ENCODE measurements around the gene FAM177A1.
"Not testable (repeated sequence)": the region's sequence is repeated elsewhere in the genome, so short reads cannot be mapped to it uniquely, and the experiment has no call there.

FAM177A1 gene

GRCh38 chr14:35052637-35053036 lies 6.6 kb downstream of the FAM177A1 start:
- no peak for DNase-seq (ENCODE audit: low read depth, low spot score)
- no peak overlapping the region for H3K27ac ChIP-seq

GRCh38 chr14:35061113-35061791 lies 15.2 kb downstream of the FAM177A1 start:
- not testable (repeated sequence) for DNase-seq (ENCODE audit: low read depth, low spot score)

GRCh38 chr14:35065731-35066130 lies 19.7 kb downstream of the FAM177A1 start:
- DNase-seq (ENCODE audit: low read depth, low spot score): not testable (repeated sequence)

More at GRCh38 chr14:35061113-35061791, 15.2 kb downstream of the FAM177A1 start:
- peak overlapping the region; percentile 70 for H3K27ac ChIP-seq

GRCh38 chr14:35068238-35069012 lies 22.4 kb downstream of the FAM177A1 start:
- no peak overlapping the region for H3K27ac ChIP-seq
- no peak for DNase-seq (ENCODE audit: low read depth, low spot score)

More at GRCh38 chr14:35065731-35066130, 19.7 kb downstream of the FAM177A1 start:
- not testable (repeated sequence) for H3K27ac ChIP-seq

GRCh38 chr14:35072226-35072625 lies 26.2 kb downstream of the FAM177A1 start:
- no peak overlapping the region for H3K27ac ChIP-seq
- no peak for DNase-seq (ENCODE audit: low read depth, low spot score)

GRCh38 chr14:35073486-35073885 lies 27.4 kb downstream of the FAM177A1 start:
- H3K27ac ChIP-seq: no peak overlapping the region
- no peak for DNase-seq (ENCODE audit: low read depth, low spot score)

- no peak overlapping the region for H3K27ac ChIP-seq
- no peak for DNase-seq (ENCODE audit: low read depth, low spot score)
Measured at GRCh38 chr14:35078082-35078481, 32.0 kb downstream of the FAM177A1 start.

- DNase-seq (ENCODE audit: low read depth, low spot score): no peak
Measured at GRCh38 chr14:35079742-35080141, 33.7 kb downstream of the FAM177A1 start.

GRCh38 chr14:35083530-35084150 lies 37.6 kb downstream of the FAM177A1 start:
- no peak for DNase-seq (ENCODE audit: low read depth, low spot score)

More at GRCh38 chr14:35079742-35080141, 33.7 kb downstream of the FAM177A1 start:
- H3K27ac ChIP-seq: no peak overlapping the region

GRCh38 chr14:35085441-35085840 lies 39.4 kb downstream of the FAM177A1 start:
- H3K27ac ChIP-seq: no peak overlapping the region
- no peak for DNase-seq (ENCODE audit: low read depth, low spot score)

More at GRCh38 chr14:35083530-35084150, 37.6 kb downstream of the FAM177A1 start:
- H3K27ac ChIP-seq: no peak overlapping the region

- DNase-seq (ENCODE audit: low read depth, low spot score): no peak
Measured at GRCh38 chr14:35088514-35088913, 42.4 kb downstream of the FAM177A1 start.

GRCh38 chr14:35094645-35095044 lies 48.6 kb downstream of the FAM177A1 start:
- not testable (repeated sequence) for DNase-seq (ENCODE audit: low read depth, low spot score)

More at GRCh38 chr14:35088514-35088913, 42.4 kb downstream of the FAM177A1 start:
- H3K27ac ChIP-seq: no peak overlapping the region

GRCh38 chr14:35107866-35108265 lies 61.8 kb downstream of the FAM177A1 start:
- no peak overlapping the region for H3K27ac ChIP-seq
- no peak for DNase-seq (ENCODE audit: low read depth, low spot score)

More at GRCh38 chr14:35094645-35095044, 48.6 kb downstream of the FAM177A1 start:
- not testable (repeated sequence) for H3K27ac ChIP-seq

GRCh38 chr14:35112641-35113040 lies 66.6 kb downstream of the FAM177A1 start:
- DNase-seq (ENCODE audit: low read depth, low spot score): no peak

GRCh38 chr14:35113308-35113950 lies 67.4 kb downstream of the FAM177A1 start:
- H3K27ac ChIP-seq: no peak overlapping the region
- DNase-seq (ENCODE audit: low read depth, low spot score): no peak

More at GRCh38 chr14:35112641-35113040, 66.6 kb downstream of the FAM177A1 start:
- H3K27ac ChIP-seq: no peak overlapping the region

- DNase-seq (ENCODE audit: low read depth, low spot score): no peak
- no peak overlapping the region for H3K27ac ChIP-seq
Measured at GRCh38 chr14:35114036-35114435, 68.0 kb downstream of the FAM177A1 start.

- no peak overlapping the region for H3K27ac ChIP-seq
- DNase-seq (ENCODE audit: low read depth, low spot score): no peak
Measured at GRCh38 chr14:35116242-35116641, 70.2 kb downstream of the FAM177A1 start.

GRCh38 chr14:35117112-35117511 lies 71.0 kb downstream of the FAM177A1 start:
- DNase-seq (ENCODE audit: low read depth, low spot score): no peak
- H3K27ac ChIP-seq: no peak overlapping the region

GRCh38 chr14:35121026-35121886 lies 75.2 kb downstream of the FAM177A1 start:
- no peak for DNase-seq (ENCODE audit: low read depth, low spot score)
- H3K27ac ChIP-seq: peak overlapping the region; percentile 97
